ENCODE data around the gene TSPAN31.

The TSPAN31 gene

DNA sequence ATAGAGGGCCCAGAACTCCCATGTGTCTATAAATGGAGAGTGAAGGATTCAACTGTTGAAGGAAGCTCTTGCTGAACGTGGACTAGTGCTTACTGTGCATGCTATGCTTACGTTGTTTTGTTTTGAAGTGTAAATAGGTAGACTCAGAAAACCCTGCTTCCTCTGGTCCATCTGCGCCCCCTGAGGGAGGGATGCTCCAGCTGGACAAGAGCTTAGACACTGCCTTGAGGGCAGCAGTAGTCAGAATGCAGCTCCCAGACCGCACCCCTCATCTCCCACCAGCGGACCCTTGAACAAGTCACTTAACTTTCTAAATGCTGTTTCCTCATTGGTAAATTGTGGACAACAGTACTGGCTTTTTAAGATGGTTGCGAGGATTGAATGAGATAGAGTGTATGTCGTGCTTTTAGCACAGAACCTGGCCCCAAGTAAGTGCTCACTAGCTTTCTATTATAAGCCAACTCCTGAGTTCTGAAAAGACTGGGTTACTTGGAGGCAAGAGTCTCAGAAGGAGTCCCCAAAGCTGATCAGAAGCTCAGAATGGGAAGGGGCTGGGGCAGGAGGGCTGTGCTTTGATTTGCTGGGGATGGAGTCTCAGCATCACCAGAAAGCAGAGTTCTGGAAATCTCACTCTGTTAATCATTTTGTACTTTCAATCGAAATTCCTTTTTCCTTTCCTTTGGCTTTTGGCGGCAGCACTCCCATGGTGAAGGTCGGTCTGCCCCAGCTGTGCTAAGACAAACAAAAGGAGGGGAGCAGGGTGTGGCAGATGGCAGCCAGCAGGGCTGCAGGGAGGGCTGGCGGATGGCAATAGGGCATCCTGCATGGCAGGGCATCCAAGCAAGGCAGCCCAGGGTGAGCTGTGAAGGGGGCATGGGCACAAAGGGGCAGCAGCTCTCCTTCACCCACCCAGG is 21.9 kb upstream of the TSPAN31 start:
- no peak for FAIRE-seq

DNA sequence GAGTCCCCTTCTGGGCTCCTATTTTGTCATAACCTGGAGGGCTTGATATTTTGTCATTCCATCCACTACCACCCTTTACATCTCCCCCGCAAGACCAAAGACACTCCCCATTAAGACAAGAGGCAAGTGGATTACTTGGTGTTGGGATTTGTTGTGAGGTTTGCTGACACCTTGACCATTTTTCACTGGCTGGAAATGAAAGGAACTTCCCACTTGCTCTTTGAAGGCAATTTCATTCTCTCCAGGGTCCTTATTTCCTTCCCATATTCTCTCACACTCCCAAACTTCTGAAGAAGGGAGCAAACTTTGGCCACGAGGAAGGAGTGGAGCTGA is 21.2 kb upstream of the TSPAN31 start:
- no peak for FAIRE-seq

DNA sequence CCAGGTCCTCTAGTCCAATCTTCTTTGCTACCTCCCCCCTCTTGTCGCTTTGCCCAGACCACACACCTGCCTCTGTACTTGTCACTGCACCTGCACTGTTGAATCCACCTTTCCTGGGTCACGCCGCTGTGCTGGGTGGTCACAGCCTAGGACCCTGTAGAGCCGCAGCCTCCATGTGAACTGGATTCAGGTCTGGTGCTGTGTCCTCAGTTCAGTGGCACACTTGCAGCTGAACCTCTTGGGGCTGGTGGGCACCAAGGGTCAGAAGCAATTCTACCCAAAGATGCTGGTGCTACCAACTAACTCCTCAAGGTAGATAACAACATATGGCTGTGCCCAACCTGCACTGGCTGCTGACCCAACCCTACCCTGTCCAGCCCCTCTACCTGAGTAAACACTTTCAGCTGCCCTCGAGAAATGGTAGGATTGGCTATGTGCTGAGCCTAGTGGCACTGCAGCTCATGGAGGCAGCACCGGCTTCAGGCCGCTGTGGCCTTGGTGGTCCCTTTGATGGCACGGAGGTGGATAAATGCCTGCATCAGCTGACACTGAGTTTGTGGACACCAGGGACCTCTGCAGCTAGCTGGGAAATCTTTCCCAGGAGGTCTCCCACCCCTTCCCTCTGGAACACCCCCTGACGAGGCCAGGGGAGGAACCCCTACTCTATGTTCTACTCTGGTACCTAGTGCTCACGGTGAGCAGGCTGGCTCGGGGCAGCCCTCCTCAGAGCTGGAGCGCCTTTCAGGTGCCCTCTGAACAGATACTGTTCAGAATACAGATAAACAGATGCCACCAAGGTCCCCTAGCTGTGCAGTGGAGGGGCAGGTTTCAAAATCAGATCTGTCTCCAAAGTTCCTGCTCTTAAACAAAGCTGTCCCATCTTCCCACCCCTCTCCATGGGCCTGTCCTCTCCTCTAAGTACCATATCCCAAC is 20.6 kb upstream of the TSPAN31 start:
- no peak for FAIRE-seq

DNA sequence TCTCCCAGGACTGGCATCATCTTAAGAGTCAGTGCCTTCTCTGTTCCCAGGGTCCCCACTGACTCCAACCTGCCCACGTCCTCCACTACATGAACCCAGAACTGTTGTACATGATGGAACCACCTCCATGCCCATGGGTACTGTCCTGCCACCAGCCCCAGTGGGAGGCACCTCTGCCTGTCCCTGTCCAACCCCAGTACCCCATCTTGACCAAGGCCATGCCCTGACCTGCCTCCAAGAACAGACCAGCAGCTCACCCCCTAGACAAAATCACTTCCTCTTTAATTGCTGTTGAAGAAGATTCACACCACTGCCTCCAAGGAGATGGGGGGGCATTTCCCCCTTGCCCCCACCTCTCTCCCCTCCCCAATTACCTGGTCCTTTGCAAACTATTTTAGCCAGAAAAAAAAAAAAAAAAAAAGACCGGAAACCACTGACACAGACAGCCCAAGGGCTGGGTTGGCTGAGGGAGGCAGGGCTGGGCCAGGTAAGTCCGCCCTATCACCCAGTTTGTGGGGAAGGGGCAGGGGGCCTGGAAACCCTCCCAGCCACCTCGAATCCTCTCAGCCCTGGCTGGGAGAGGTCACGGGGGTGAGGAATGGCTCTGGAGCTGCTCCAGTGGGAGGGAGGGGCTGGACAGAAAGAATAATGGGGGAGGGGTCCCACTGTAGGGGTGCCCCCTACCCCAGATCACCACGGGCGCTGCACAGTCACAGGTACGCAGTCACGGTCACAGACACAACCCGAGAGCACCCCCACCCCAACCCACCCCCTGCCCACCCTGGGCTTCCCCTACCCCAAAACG is 19.7 kb upstream of the TSPAN31 start:
- no peak for FAIRE-seq

DNA sequence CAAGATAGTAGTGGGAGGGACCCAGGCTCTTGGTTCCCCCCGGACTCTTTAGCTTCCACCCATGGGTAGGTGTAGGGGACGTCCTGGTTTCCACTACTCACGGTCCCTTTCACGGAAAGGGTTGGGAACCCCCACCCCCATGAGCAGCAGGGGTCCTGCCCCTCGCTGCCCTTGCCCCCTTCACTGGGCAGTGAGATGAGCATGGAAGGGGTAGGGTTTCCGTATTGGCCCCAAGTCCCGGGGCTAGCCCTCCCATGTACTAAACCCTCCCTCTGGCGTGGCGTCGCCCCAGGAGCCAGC is 19.0 kb upstream of the TSPAN31 start:
- FAIRE-seq, result no peak

DNA sequence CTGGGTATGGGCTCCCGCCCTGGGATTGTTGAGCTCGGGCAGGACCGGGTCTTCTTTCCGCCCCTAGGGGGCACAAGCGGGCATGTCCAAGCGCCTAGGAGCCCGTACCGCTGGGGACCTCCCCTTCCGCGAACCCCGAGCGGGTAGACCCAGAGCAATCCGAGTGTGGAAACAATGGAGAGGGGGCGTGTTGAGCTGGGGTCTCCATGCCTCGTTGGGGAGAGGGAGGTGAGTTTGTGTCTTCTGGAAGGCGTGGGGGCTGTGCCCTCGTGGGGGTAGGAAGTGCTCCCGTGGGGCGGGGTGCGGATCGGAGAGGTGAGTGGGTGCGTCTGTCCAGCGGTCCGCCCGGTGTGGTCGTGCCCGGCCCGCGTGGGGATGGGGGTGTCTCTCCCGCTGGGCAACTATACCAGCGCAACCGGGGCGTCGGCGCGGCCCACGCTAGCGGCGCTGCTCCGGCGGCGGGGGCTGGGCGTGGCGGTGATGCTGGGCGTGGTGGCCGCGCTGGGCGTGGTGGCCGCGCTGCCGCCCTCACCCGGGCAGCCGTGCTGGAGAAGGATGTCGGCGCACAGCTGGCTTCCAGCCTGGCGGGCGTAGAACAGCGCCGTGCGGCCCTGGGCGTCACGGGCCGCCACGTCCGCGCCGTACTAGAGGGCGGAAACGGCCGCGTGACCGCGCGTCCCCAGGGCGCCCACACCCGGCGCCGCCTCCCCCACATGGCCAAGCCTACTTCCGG is 18.5 kb upstream of the TSPAN31 start:
- FAIRE-seq, result no peak

DNA sequence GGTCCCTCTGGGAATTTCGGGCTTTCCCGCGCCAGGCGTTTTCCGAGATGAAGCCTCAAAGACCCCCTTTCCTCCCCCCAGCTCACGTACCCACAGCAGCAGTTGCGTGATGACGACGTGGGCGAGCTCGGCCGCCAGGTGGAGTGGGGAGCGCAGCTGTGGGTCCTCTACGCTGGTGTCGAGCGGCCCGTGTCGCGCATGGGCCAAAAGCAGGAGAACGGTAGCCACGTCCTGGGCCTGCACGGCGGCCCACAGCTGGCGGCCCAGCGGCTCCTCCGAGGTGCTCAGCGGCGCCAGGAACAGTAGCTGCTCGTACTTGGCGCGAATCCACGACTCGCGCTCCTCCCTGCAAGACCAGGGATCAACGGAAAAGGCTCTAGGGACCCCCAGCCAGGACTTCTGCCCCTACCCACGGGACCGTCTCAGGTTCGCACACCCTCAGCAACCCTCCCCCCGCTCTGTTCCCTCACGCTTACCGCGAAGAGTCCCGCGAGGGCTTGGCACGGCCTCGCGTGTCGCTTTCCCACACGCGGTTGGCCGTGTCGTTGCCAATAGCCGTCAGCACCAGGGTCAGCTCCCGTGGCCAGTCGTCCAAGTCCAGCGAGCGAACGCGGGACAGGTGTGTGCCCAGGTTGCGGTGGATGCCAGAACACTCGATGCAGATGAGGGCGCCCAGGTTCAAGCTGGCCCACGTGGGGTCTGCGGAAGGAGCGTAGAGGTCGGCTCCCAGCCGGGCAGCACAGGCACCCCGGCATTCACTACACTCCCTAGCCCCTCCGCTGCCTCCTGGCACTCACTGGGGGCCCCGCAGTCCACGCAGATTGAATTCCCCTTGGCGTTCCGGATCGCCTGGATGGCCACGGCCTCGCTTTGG is 17.7 kb upstream of the TSPAN31 start:
- FAIRE-seq, result no peak

DNA sequence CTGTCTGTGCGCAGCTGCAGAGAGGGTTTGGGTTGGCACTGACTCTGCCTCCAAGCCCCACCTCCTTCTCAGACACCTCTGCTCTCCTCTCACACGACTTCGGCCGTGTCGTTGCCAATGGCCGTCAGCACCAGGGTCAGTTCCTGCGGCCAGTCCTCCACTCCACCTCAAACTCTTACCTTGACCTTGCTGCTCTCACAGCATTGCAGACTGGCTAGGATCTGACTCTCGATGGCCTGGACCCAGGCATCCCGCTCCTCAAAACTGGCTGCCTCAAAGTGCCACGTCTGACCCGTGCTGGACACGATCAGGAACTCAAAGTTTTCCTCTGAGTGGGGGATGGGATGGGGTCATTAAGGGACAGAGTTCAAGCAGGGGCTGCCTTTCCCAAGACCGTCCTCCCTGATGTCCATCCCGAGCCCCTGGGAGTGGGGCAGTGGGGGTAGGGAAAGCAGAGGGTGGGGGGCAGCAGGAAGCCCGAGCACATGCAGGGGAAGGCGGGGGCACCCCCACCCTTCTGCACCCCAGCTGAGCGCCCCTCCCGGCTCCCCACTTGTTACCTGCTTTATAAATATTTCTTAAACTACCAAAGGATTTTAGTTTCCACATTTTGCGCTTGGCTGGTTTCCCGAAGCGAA is 17.0 kb upstream of the TSPAN31 start:
- no peak for FAIRE-seq

DNA sequence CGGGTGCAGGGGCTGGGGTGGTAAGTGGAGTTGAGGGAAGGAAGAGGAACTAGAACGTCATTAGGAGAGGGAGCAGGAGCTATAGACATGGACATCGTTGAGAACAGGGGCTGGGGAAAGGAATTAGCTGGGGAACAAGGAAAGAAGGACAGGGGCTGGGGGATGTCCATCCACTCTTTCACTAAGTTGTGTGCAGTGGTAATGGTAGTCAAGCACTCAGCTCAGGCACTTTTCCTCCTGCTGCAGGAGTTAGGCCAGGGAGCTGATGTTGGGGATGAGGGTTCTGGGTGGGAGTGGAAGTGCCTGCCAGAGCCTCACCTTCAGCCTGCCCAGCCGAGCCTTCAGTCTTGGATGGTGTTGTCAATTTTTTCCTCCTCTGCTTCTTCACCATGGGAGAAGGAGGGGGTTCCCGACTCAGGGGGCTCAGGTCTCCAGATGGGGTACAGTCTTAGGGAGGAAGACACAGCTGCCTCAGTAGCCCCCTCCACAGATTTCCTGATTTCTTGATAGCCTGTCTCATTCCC is 15.5 kb upstream of the TSPAN31 start:
- FAIRE-seq, result no peak

DNA sequence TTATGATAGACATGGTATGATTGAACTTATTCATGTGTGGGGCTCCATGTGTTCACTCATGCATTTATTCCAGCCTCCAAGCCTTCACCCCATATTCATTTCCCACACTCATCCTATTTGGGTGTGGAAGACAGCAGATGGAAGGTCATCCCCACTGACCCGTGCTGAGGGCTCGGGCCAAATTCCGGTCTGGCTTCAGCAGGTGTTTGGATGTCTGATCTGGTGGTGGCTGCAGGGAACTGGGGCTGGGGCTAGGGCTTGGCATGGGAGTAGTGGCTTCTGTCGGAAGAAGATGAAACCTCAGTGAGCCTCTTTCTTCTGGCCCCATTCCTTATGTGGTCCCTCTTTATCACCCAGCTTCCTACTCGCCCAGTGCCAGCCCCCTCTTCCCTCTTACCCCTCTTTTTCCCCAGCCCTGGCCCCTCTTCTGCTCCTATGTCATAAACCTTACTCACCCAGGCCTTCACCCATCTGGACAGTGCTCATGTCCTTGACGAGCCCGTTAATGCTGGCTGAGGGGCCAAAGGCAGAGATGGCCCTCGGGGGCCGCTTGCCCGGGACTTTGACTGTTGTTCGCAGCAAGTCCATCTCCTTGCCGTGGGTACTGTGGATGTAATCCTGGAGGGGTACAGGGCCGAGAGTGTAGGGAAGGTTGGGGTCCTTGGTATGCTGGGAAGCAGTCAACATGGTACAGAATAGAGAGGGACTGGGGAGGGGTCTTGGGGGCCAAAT is 14.3 kb upstream of the TSPAN31 start:
- no peak for FAIRE-seq

DNA sequence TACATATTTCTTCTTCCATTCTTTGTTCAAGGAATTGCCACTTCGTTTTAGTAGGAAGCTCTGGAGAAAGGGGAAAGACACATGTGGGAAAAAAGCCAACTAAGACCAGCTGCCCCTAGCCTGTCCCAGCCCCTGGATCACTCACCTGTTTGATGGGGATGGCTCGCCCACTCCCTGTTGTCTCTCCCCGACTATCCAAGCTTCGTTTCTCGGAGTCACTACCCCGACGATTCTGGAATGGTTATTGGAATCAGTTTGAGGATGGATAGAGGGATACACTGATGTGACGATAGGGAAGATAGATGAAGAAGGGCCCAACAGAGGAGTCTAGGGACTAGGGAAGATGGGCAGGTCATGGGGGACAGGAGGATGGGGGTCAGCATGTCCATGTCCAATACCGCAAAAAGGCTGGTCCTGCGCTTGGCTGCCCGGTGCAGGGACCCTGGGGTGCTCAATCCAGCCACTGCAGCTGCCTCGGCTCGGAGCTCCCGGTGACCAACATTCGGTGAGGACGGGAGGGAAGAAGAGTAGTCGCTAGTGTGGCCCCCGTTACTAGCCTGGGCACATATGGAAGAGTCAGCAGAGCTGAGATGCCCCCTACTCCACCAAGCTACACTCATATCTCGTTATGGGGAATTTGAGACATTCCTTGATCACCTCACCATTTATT is 13.3 kb upstream of the TSPAN31 start:
- no peak for FAIRE-seq

DNA sequence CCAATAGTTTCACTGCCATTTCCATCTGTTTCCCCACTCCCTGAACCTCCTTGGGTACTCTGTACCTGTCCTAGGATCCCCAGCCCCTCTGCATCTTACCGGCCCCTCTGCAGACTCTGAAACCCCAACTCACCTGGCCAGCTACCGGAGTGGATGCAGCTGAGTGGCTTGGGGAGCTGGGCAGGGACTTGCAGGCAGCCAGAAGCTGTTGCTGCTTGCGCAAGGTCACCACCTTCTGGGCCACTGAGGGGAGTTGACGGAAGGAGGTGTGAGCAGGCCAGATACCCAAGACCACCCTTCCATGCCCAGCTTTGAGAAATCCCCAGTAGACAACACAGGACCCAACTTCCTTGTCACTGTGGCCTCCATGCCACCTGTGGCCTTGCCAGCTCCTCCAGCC is 12.6 kb upstream of the TSPAN31 start:
- FAIRE-seq, result no peak

DNA sequence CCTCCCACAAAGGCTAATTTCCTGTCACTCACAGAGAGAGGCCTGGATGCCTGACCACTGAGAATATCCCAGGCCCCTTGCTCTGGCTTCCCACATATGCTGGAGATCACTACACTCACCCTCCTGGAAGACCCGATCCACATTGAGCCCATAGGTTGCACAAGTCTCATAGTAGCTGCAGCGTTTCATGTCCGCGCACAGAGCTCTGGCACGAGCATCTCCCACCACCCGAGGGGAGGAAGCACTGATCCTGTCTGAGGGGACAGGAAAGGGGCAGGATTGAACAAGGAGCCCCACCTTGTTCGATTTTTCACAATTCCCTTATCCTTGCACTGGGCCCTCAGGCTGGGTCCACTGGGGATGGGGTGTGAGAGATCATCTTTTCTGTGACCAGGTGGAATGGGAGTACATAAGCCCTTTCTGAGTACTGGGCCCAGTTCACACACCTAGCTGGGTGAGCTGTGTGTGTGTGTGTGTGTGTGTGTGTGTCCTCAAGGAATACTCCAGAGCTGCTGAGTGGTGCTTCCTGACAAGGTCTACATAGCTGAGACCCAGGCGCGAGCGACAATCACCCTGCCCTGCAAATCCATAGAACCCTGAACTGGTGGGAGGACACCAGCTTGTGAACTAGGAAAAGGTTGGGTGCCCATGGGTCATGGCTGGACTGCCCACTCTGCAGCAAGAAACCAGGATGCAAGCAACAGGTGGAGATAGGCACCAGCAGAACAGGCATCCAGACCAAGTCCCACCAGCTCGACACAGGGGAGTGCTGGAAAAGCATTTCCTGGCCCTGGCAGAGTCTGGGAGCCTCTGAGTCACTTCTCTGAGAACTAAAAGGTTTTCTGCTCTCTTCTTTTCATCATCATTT is 11.9 kb upstream of the TSPAN31 start:
- FAIRE-seq, result no peak

DNA sequence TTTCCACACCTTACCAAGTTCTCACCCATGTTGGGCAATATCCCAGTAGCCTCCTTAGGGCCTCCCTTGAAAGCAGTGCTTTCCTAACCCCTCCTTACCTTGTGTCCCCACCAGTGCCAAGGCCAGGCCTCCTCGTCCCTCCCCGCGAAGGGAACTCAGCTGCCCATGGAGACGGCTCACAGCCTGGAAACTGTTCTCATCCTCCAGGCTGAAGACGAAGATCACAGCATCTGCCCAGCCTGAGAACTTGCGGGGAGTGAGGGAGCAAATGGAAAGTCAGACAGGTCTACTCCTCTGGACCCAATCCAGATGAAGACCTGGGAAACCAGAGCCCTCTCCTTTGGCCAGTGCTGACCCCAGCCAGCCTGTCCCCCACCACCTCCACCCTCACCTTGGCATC is 10.9 kb upstream of the TSPAN31 start:
- no peak for FAIRE-seq

DNA sequence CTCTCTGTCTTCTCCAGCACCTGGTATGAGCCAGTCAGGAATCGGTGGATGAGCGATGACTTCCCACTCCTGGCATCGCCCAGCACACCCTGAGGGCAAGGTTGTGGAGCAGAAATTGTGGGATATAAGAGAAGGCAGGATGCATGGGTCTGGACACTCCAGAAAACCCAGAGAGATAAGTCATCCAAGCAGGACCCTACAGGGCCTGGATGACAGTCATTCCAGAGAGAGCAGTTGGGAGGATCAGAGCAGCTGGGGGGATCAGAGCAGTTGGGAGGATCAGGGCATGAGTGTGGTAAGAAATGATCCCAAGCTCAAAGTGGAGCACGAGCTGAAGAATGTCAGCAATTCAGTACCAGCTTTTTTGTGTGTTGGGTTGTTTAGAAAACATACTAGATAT is 10.2 kb upstream of the TSPAN31 start:
- no peak for FAIRE-seq

DNA sequence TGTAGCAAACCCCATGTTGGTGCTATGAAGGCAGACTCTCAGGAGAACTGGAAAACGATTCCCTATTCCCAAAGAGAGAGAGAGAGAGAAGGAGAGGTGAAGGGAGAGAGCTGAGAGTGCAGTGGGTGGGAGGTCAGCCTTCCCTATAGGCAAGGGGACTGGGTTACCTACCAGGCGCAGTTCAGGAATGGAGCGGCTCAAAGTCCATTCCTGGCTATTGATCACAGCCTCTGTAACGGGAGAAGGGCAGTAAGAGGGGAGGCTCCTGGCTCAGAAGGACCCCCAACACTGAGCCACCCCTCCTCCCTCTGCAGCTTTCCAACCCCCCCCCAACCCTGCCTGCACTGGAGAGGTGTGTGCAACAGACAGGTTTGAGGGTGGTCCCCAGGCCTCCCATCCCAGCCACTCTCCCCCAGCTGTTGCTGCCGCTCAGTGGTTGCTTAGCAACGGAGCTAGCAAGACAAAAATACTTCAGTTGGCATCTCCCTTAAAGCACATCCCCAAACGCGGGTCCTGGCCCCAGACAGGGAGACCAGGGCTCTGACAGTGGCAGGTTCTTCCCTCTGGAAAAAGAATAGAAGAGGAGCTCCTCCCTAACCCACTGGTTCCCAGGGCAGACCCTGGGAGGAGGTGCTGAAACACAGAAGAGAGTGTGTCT is 9.5 kb upstream of the TSPAN31 start:
- FAIRE-seq, result no peak

DNA sequence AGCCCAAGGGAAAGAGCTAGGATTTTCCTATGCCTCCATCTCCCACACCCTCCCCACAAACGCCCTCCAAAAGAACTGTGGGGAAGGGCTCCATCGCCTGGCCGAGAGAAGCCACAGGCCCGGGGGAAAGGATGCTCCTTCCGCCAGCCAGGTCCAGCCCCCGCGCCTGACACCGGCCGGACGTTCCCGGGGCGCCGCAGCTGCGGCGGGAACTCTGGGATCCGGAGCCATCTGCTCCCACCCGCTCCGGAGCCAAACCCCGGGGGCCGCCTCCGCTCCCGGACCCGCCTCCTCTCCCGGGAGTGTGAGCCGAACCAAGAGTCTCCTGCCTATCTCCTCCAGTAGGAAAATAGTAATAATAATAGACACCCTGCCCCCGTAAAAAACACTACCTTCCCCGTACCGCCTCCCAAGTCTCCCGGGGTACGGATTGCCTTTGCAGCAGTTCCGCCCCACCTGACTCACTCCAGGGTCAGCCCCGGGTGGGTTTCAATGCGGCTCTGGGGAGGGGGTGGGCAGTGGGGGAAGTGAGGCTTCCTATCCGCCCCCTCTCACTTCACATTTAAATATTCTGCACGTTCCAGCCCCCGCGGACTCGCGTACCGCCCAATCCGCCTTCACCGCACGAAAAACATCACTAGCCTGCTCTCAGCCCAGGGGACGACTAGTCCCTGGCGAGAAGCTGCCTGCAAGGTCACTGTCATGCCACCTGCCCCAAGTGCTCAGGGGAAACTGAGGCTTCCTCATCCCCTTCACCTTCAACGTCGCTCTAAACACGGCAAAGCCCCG is 8.7 kb upstream of the TSPAN31 start:
- FAIRE-seq, result no peak
